GM11168 (cell line): Measurements from ENCODE around the gene ATXN10.

ENCODE experiments used
- in situ Hi-C: fragments of 300-500 bp; cut with MboI; formaldehyde crosslinking; loops from one replicate; pipeline ENCODE4 v1.12.0; 2022; ENCODE audit warnings: low sequenced_read_pairs; ENCODE audit not compliant: unreplicated experiment

Gene ATXN10

GRCh38 chr22:45807156-45807915 lies 135.7 kb downstream of the ATXN10 start:
- in situ Hi-C loops: no loop called here

GRCh38 chr22:45812910-45813309 lies 141.3 kb downstream of the ATXN10 start:
- in situ Hi-C loops: no loop called here

- in situ Hi-C loops: no loop called here
These were observed 142.6 kb downstream of the ATXN10 start for GRCh38 chr22:45814198-45814597.

DNA sequence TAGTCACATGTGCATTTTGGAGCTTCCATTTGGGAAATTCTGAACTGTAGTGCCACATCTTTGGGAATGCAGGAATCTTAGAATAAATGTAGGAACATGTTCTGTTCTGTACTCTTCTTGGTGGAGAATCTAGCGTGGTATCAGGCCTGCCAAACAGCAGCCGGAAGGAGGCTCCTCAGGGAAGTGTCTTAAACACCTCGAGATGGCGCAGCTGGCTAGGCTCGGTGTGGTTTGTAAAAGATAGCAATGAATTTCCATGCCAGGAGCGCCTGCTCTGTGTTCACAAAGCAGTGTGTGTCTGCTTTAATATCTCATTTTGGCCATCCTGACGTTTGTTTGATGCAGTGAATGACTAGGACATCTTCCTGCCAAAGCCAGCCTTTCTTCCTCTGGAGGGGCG lies 145.1 kb downstream of the ATXN10 start:
- in situ Hi-C loops: no loop called here

DNA sequence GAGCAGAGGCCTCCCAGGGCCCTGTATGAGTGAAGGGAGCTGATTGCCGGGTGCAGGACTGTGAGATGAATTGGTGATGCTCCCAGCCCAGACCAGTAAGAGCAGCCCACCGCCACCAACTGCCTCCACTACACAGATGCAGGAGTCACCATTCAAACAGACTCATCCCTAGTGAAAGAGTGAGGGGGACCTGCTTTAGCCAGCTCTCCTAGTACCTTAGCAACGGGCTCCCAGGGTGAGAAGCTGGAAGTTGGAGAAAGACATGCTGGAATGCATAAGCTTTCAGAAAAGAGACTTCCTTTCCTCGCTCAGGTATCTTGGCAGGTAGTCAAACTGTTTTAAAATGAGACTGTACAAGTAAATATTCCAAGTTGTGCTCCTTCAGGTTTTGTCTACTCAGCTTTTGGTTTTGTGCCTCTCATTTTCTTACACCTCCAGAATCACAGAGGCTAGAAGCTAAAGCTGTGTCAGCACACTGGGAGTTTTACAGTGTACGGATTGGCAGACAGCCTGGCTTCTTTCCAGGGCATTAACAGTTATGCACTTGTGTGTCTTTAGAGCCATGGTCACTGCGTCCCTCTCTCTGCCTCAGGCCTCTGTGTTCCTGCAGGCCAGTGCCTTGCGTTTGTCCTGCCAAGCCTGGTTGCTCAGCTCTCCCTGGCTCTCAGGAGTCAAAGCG lies 146.2 kb downstream of the ATXN10 start:
- in situ Hi-C loops: no loop called here

DNA sequence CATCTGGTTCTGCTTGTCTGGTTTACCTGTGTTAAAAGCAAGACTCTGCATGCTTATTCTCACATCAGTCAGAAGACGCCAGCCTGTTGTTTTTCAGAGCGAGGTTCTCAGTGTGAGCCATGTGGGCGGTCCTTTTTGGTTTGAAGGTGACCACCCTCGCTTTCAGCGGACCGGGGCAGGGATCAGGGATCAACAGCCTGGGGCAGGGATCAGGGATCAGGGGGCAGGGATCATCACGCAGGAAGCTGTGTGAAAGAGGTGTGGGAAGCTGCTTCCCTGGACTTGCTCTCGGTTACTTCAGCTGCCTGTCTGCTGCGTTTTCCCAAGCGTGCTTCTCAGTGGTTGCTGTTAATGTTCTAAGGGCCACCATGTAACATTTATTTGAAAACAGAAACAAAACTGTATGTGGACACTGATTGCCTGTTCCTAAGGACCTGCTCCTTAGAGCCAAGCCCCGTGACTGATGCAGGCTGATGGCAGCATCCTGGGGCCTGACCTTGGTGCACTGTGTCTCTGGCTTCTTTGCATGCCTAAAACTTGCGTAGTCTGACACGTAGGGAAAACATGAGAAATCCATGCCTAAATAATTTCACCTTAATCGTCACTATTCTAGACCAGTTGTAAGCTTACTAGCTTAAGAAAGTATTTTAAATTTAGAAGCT lies 146.9 kb downstream of the ATXN10 start:
- in situ Hi-C loops: no loop called here

- in situ Hi-C loops: no loop called here
These were observed 147.7 kb downstream of the ATXN10 start for GRCh38 chr22:45819305-45819704.

GRCh38 chr22:45823336-45823735 lies 151.7 kb downstream of the ATXN10 start:
- in situ Hi-C loops: no loop called here

DNA sequence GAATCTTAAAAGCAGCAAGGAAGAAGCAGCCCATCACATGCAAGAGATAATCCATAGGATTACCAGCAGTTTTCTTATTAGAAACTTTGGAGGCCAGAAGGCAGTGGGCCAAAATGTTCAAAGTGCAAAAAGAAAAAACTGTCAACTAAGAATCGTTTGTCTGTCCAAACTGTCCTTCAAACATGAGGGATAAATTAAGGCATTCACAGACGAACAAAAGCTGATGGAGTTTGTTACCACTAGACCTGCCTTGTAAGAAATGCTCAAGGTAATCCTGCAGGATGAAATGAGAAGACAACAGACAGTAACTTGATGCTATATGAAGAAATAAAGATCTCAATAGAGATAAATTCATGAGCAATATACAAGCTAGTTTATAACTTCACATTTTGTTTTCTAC lies 154.9 kb downstream of the ATXN10 start:
- in situ Hi-C loops: loop anchor here (5.0 kb wide), 1 partner anchor 174 kb away; no protein-coding TSS in a partner anchor

DNA sequence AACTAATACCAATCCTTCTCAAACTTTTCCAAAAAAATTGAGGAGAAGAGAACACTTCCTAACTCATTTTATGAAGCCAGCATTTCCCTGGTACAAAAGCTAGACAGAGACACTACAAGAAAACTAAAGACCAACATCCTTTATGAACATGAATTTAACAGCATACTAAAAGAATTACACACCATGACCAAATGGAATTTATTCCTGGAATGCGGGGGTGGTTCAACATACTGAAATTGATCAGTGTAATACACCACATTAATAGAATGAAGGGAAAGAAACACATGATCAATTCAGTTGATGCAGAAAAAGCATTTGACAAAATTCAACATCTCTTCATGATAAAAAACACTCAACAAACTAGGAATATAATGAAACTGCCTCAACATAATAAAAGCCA lies 157.2 kb downstream of the ATXN10 start:
- in situ Hi-C loops: loop anchor here (5.0 kb wide), 1 partner anchor 177 kb away; no protein-coding TSS in a partner anchor

- in situ Hi-C loops: no loop called here
These were observed 159.1 kb downstream of the ATXN10 start for GRCh38 chr22:45830531-45831245.

DNA sequence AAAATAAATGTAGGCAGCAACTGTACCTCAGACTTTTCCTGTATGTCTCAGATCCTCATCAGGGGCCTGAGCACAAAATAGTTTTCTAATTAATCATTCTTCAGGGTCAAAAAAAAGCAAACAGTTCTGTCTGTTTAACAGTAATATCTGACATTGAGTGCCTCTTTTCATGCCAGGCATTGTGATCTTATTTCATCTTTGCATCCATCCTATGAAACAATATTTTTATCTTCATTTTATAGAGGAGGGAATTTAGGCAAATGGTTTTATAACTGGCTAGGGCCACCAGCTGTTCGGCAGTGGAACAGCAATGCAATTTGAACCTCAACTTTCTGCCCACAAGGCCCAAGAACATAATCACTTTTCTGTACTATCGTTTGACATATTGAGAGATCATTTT lies 159.8 kb downstream of the ATXN10 start:
- in situ Hi-C loops: no loop called here

DNA sequence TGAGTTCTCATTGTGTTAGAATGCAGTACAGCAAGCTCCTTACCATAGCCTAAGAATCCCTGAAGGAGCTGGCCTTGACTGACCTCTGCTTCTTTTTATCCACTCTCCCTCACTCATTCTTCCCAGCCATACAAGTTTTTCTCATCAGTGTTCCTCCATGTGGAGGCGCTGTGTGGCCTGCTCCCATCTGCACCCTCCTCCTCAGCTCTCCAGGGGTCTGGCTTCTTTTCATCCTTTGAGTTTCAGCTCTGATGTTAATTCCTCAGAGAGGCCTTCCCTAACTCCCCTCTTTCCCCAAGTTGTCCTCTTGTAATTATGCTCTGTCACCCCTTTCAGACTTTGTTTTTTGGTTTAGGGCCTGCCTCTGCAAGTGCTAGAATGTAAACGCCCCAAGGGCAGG lies 160.5 kb downstream of the ATXN10 start:
- in situ Hi-C loops: no loop called here

- in situ Hi-C loops: no loop called here
These were observed 161.4 kb downstream of the ATXN10 start for GRCh38 chr22:45832959-45833580.

DNA sequence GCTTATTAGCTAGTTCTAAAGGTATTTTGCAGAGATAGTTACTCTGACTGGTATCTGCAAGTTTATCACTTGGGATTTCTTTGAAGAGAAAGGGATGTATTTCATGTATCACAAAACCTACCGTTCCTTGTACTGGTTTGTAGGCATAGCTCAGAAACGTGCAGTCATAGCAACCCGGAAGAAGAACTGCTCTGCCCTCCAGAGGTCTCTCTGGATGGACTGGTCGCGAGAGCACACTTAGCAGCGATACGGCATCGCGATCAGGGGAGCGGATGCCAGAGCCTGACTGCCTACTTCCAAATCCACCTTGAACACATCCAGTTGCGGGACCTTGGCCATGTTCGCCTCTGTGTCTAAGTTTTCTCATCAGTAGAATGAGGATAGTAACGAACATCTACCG lies 162.0 kb downstream of the ATXN10 start:
- in situ Hi-C loops: no loop called here

GRCh38 chr22:45834241-45834640 lies 162.6 kb downstream of the ATXN10 start:
- in situ Hi-C loops: no loop called here

DNA sequence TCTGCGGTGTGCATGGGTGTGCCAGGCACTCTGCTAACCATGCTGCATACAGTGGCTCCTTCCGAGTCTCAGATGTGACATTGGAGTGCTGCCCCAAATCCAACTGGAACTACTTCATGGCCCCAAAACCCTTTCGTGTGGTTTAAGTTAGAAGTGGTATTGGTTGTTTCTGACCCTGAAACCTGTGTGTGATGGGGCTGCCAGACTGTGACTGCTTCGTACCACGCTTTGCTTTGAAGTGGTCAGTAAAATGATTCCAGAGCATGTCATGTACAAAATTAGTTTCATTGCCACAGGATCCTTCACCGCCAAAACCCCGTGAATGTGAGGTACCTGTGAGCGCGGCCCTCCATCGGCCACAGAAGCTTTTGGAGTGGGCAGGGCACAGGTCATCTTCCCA lies 163.2 kb downstream of the ATXN10 start:
- in situ Hi-C loops: no loop called here

- in situ Hi-C loops: no loop called here
These were observed 165.0 kb downstream of the ATXN10 start for GRCh38 chr22:45836418-45837169.

DNA sequence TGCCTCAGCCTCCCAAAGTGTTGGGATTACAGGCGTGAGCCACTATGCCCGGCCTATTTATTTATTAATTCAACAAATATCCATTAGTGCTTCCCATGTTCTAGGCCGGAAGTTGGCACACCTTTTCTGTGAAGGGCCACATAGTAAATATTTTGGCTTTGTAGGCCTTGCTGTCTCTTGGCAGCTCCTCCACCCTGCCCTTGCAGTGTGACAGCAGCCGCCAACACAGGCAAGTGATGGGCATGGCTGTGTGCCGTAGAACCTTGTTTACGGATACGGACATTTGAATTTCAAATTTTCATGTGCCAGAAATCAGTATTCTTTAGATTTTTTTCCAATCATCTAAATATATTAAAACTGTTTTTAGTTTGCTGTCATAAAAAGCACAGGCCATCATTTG lies 165.9 kb downstream of the ATXN10 start:
- in situ Hi-C loops: no loop called here
